OCI-LY3 (cell line): ENCODE results near the gene SCUBE1.

Source experiments
- EZH2phosphoT487 ChIP-seq: fragments of 200-600 bp; shearing (Covaris generic); IDR thresholded peaks from 2 replicates; pipeline ENCODE4 v1.6.1; 2018; ENCODE audit warnings: antibody characterized with exemption, mixed run types, low read depth
- TF ChIP-seq, protein P1 (sequence below): fragments of 200-600, 300-600 bp; sonication (generic); IDR thresholded peaks from 2 replicates; pipeline ENCODE4 v1.5.1; 2014; ENCODE audit warnings: antibody characterized with exemption, low read length, low read depth

DNA sequence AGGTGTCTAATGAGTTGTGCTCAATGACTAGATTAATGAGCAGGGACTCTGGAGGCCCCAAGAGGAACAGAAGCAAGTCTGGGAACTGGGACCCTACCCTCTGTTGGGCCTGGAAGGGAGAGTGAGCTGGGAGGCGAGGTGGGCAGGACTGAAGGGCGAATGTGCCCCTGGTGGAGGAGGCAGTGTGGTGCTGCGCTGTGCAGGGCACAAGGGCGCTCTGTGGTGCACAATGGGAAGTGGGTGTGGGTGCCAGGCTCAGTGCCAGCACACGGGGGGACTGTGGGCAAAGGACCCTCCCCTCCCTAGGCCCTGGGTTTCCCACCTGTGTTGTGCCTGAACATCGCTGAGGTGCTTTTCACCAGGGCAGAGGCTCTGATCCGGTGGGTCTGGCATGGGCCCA is 98.8 kb downstream of the SCUBE1 start:
- TF ChIP-seq, protein P1, sequence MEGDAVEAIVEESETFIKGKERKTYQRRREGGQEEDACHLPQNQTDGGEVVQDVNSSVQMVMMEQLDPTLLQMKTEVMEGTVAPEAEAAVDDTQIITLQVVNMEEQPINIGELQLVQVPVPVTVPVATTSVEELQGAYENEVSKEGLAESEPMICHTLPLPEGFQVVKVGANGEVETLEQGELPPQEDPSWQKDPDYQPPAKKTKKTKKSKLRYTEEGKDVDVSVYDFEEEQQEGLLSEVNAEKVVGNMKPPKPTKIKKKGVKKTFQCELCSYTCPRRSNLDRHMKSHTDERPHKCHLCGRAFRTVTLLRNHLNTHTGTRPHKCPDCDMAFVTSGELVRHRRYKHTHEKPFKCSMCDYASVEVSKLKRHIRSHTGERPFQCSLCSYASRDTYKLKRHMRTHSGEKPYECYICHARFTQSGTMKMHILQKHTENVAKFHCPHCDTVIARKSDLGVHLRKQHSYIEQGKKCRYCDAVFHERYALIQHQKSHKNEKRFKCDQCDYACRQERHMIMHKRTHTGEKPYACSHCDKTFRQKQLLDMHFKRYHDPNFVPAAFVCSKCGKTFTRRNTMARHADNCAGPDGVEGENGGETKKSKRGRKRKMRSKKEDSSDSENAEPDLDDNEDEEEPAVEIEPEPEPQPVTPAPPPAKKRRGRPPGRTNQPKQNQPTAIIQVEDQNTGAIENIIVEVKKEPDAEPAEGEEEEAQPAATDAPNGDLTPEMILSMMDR, result no peak
- no peak for TF ChIP-seq EZH2phosphoT487
